MM.1S (cell line): ENCODE data around the gene RNPC3.

Experiments
- DNase-seq: peaks from one replicate; pipeline ENCODE4 v3.0.0-alpha.2; 2015
- H2AFZ ChIP-seq: fragments of 300-600 bp; sonication (generic); 2 replicates; pipeline ENCODE4 v1.6.0; 2016; ENCODE audit warnings: antibody characterized with exemption, low read length
- H3F3A ChIP-seq: fragments of 300-600 bp; sonication (generic); 2 replicates; pipeline ENCODE4 v1.6.1; 2016; ENCODE audit warnings: mild to moderate bottlenecking, antibody characterized with exemption, low read length, moderate library complexity, mixed read lengths; ENCODE audit not compliant: insufficient read depth
- H3K27ac ChIP-seq: fragments of 300-600 bp; sonication (generic); 2 replicates; pipeline ENCODE4 v1.5.1; 2016; ENCODE audit warnings: mild to moderate bottlenecking, low read length
- H3K27me3 ChIP-seq: fragments of 300-600 bp; sonication (generic); replicated peaks from 2 replicates; pipeline ENCODE4 v1.6.0; 2016; ENCODE audit warnings: low read length; ENCODE audit not compliant: insufficient read depth
- H3K36me3 ChIP-seq: fragments of 300-600 bp; sonication (generic); replicated peaks from 2 replicates; pipeline ENCODE4 v1.6.1; 2016; ENCODE audit warnings: mild to moderate bottlenecking, low read length, mixed read lengths; ENCODE audit not compliant: insufficient read depth
- H3K4me1 ChIP-seq: fragments of 300-600 bp; sonication (generic); 2 replicates; pipeline ENCODE4 v1.6.1; 2016; ENCODE audit warnings: low read length, mixed read lengths
- H3K4me2 ChIP-seq: fragments of 300-600 bp; sonication (generic); 2 replicates; pipeline ENCODE4 v1.6.0; 2016; ENCODE audit warnings: low read depth, low read length
- H3K4me3 ChIP-seq: fragments of 300-600 bp; sonication (generic); 2 replicates; pipeline ENCODE4 v1.5.1; 2016; ENCODE audit warnings: low read length, mixed read lengths
- H3K79me2 ChIP-seq: fragments of 300-600 bp; sonication (generic); 2 replicates; pipeline ENCODE4 v1.6.1; 2016; ENCODE audit warnings: mixed run types, low read length, mixed read lengths
- H3K9ac ChIP-seq: fragments of 300-600 bp; sonication (generic); 2 replicates; pipeline ENCODE4 v1.6.1; 2016; ENCODE audit warnings: low read length, mixed read lengths
- H3K9me2 ChIP-seq: fragments of 300-600 bp; sonication (generic); replicated peaks from 2 replicates; pipeline ENCODE4 v1.6.1; 2016; ENCODE audit warnings: mild to moderate bottlenecking, low read length, mixed read lengths; ENCODE audit not compliant: insufficient read depth
- H3K9me3 ChIP-seq: fragments of 300-600 bp; sonication (generic); replicated peaks from 2 replicates; pipeline ENCODE4 v1.6.1; 2016; ENCODE audit warnings: mild to moderate bottlenecking, low read length, mixed read lengths; ENCODE audit not compliant: insufficient read depth
- H4K20me1 ChIP-seq: fragments of 300-600 bp; sonication (generic); 2 replicates; pipeline ENCODE4 v1.6.1; 2016; ENCODE audit warnings: mild to moderate bottlenecking, low read length, moderate library complexity, mixed read lengths; ENCODE audit not compliant: insufficient read depth
- CTCF ChIP-seq: fragments of 300-600 bp; sonication (generic); IDR thresholded peaks from 2 replicates; pipeline ENCODE4 v1.5.1; 2016; ENCODE audit warnings: antibody characterized with exemption, low read length, mixed read lengths
- EZH2 ChIP-seq: fragments of 300-600 bp; sonication (generic); optimal IDR thresholded peaks from 2 replicates; pipeline ENCODE3; 2017; ENCODE audit warnings: low read depth, mild to moderate bottlenecking, antibody characterized with exemption, low read length, mixed read lengths
- EZH2phosphoT487 ChIP-seq: fragments of 300-600 bp; sonication (generic); IDR thresholded peaks from 2 replicates; pipeline ENCODE4 v1.6.1; 2018; ENCODE audit warnings: antibody characterized with exemption, low read length

Gene RNPC3

DNA sequence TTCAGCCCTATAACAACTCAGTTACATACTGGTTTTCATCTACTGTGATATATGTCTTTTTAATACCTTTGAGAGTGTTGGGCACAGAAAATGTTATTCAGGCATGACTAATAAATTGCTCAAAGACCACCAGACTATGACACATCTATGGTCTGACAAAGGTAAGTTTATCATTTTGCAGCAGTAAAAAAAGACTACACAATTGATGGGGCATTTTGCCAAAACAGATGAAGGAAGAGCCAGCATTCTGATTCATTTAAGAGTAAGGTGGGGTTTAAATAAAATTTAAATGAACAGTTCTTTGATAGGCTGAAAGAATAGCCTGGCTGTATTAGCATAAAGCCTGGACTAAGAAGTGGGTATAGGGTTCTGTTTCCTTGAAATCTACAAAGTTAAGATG, 8.8 kb upstream of the RNPC3 start:
- no peak overlapping the region for H3K9ac ChIP-seq
- no peaks in the 10 kb centered on the region for H3F3A ChIP-seq
- H3K4me1 ChIP-seq, result no peaks in the 10 kb centered on the region
- no peaks in the 10 kb centered on the region for H3K27me3 ChIP-seq
- no peaks in the 10 kb centered on the region for H3K9me2 ChIP-seq
- H3K27ac ChIP-seq, result no peak overlapping the region
- H3K9me3 ChIP-seq, result no peaks in the 10 kb centered on the region
- no peaks in the 10 kb centered on the region for H3K79me2 ChIP-seq
- no peak overlapping the region for H2AFZ ChIP-seq
- no peaks in the 10 kb centered on the region for H4K20me1 ChIP-seq
- DNase-seq, result no peak
- no peaks in the 10 kb centered on the region for H3K36me3 ChIP-seq
- no peak overlapping the region for H3K4me3 ChIP-seq
- H3K4me2 ChIP-seq, result no peak overlapping the region
- TF ChIP-seq EZH2phosphoT487 (no peak), EZH2 (no peak), CTCF (no peak)

- no peak for DNase-seq
- H3K27ac ChIP-seq, result no peak overlapping the region
- no peaks in the 10 kb centered on the region for H3K4me1 ChIP-seq
- no peak overlapping the region for H3K4me3 ChIP-seq
- 0 out of 2 replicates have a peak overlapping the region, but pooled peaks have one; percentile 2 for H3K4me2 ChIP-seq
- no peaks in the 10 kb centered on the region for H3K9me3 ChIP-seq
- no peaks in the 10 kb centered on the region for H3K36me3 ChIP-seq
- H3K9me2 ChIP-seq, result no peaks in the 10 kb centered on the region
- H3F3A ChIP-seq, result no peaks in the 10 kb centered on the region
- no peaks in the 10 kb centered on the region for H3K79me2 ChIP-seq
- no peak for TF ChIP-seq EZH2phosphoT487
- no peak for TF ChIP-seq EZH2
- TF ChIP-seq CTCF, result no peak
- H2AFZ ChIP-seq, result no peak overlapping the region
- no peak overlapping the region for H3K9ac ChIP-seq
- no peaks in the 10 kb centered on the region for H3K27me3 ChIP-seq
- H4K20me1 ChIP-seq, result no peaks in the 10 kb centered on the region
Observed at GRCh38 chr1:103517380-103518047, 8.0 kb upstream of the RNPC3 start.

GRCh38 chr1:103520822-103521221, 4.7 kb upstream of the RNPC3 start:
- no peaks in the 10 kb centered on the region for H3K79me2 ChIP-seq
- H3K27ac ChIP-seq, result no peak overlapping the region
- no peak for TF ChIP-seq CTCF
- no peak for TF ChIP-seq EZH2phosphoT487
- no peak for TF ChIP-seq EZH2
- no peak overlapping the region for H3K4me2 ChIP-seq
- no peak overlapping the region for H3K4me3 ChIP-seq
- no peak overlapping the region for H2AFZ ChIP-seq
- no peaks in the 10 kb centered on the region for H3K9me2 ChIP-seq
- H3K9me3 ChIP-seq, result no peaks in the 10 kb centered on the region
- no peak overlapping the region for H3K9ac ChIP-seq
- no peaks in the 10 kb centered on the region for H3K27me3 ChIP-seq
- no peak for DNase-seq
- H3K36me3 ChIP-seq, result no peaks in the 10 kb centered on the region
- no peaks in the 10 kb centered on the region for H3K4me1 ChIP-seq
- no peaks in the 10 kb centered on the region for H4K20me1 ChIP-seq
- H3F3A ChIP-seq, result no peaks in the 10 kb centered on the region
